Measurements from ENCODE around the gene USP2. TPM values are rescaled to one million over a fixed set of nuclear protein-coding genes. Genes with fewer than 3 reads are reported as not detected.

Gene USP2
- polyA plus RNA-seq, 3 donors, result 0.36 TPM; not detected in 2

DNA sequence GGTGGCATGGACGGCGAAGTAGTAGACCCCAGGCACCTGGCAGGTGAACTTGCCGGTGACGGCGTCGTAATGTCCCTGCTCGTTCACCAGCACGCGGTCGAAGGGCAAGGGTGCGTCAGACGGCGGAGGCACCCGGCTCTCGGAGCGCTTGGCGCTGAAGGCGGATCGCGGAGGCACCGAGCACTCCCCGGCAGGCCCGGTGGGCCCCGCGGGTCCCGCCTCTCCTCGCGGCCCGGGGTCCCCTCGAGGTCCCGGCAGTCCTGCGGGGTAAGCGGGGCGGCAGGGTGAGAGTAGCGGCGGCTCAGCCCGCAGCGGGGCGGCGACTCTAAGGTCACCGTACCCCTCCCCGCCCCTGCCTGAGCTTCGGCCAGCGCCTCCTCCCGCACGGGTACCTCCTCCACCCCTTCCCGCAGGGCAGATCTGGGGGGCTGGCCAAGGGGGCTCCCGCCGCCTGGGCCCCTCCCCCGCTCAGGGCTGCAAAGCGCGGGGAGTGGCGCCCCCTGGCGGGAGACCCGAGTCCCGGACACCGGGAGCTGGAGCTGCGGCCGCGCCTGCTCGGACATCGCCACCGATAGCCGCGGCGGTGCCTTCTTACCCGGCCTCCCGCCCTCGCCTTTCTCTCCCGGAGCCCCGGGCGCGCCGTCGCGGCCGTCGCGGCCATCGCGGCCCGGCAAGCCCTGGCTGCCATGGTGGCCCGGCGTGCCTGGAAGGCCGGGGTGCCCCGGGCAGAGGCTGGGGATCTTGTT is 41.7 kb downstream of the USP2 start:
- Mint-ChIP-seq H3K9me3 (peaks cover 0 to 11% (median 7%) of the 10 kb centered on the region in 7 donors), H3K27me3 (ENCODE audit: low read depth in 3 of 3) (peaks cover 36 to 60% (median 58%) of the 10 kb centered on the region in 3 donors), H3K27ac (no peak overlapping the region), H3K36me3 (peaks cover 22% of the 10 kb centered on the region in 2 donors), H3K4me3 (peak overlapping the region in 1 of 2 donors; percentile 85), H3K4me1 (peaks cover 36% of the 10 kb centered on the region)
- H2AFZ ChIP-seq (ENCODE audit: insufficient read depth, low read depth, low read length, poor library complexity, severe bottlenecking), result peak overlapping the region; percentile 68
- H3K4me3 ChIP-seq (replicated peaks in 1 of 3; ENCODE audit: low read depth in 2 of 3, low read length in 3 of 3), result peak overlapping the region in 1 of 3 experiments; percentile 62
- no peak overlapping the region for H3K27ac ChIP-seq (ENCODE audit: low read depth in 1 of 2, low read length in 2 of 2)
- TF ChIP-seq, protein P1, sequence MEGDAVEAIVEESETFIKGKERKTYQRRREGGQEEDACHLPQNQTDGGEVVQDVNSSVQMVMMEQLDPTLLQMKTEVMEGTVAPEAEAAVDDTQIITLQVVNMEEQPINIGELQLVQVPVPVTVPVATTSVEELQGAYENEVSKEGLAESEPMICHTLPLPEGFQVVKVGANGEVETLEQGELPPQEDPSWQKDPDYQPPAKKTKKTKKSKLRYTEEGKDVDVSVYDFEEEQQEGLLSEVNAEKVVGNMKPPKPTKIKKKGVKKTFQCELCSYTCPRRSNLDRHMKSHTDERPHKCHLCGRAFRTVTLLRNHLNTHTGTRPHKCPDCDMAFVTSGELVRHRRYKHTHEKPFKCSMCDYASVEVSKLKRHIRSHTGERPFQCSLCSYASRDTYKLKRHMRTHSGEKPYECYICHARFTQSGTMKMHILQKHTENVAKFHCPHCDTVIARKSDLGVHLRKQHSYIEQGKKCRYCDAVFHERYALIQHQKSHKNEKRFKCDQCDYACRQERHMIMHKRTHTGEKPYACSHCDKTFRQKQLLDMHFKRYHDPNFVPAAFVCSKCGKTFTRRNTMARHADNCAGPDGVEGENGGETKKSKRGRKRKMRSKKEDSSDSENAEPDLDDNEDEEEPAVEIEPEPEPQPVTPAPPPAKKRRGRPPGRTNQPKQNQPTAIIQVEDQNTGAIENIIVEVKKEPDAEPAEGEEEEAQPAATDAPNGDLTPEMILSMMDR (IDR thresholded peaks at IDR 0.05), result peak; percentile 90
- H3K4me2 ChIP-seq (replicated peaks; ENCODE audit: extremely low read depth, low read length, poor library complexity, severe bottlenecking), result peak overlapping the region; percentile 67
- H3K9me3 ChIP-seq (replicated peaks in 1 of 2; ENCODE audit: control insufficient read depth in 1 of 2, insufficient read depth in 1 of 2, low read length in 2 of 2), result peaks cover 0 to 16% of the 10 kb centered on the region in 2 donors
- peaks cover 24 to 48% of the 10 kb centered on the region in 2 donors for H3K27me3 ChIP-seq (ENCODE audit: control insufficient read depth in 2 of 2, insufficient read depth in 2 of 2, low read length in 2 of 2)
- intact Hi-C loops (cut with micrococcal nuclease), result no loop called here
- peaks cover 28 to 41% of the 10 kb centered on the region in 2 donors for H3K4me1 ChIP-seq (ENCODE audit: control insufficient read depth in 1 of 2, insufficient read depth in 2 of 2, low read length in 2 of 2)
- peaks cover 0 to 10% of the 10 kb centered on the region in 2 donors for H3K36me3 ChIP-seq (replicated peaks in 1 of 2; ENCODE audit: control insufficient read depth in 1 of 2, insufficient read depth in 2 of 2, low read length in 2 of 2)
- H4K20me1 ChIP-seq (ENCODE audit: insufficient read depth, low read length), result peaks cover 12% of the 10 kb centered on the region
- WGBS (ENCODE audit: insufficient coverage), result 11% methylated on average over 86 of the region's 86 CpGs
- peak in 2 of 3 donors; percentile 30 to 50 for DNase-seq
- peaks cover 24% of the 10 kb centered on the region for H3K79me2 ChIP-seq (ENCODE audit: insufficient read depth, low read length)
- H3K9ac ChIP-seq (ENCODE audit: insufficient read depth, low read length, poor library complexity, severe bottlenecking), result peak overlapping the region; percentile 32

DNA sequence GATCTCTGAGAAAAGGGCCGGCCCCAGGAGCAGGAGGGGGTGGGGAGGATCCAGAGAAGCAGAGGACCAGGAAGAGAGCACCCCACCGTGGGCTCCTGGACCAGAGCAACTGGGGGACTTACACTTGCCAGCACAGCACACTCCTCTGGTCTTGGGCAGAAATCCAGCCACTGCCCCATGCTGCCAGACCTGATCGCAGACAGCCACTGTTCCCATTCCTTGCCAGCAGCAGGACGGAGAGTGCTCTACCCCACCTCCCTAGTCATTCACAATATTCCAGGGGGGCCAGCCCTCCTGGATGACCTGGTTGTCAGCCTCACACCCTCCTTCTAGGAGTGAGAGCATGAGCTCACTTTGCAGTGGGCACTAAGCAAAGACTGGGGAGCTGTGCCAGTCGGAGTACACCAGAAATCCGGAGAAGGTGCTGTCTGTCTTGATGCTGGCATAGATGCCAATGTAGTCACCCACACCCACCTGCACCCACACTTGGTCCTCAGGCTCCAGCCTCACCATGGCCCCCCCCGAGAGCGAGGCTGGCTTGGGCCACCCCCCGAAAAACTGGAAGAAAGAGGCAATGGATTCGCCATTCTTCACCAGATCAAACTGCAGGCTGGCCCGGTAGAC is 42.4 kb downstream of the USP2 start:
- Histone ChIP-seq H3K27ac (ENCODE audit: low read depth in 1 of 2, low read length in 2 of 2) (no peak overlapping the region), H3K4me3 (replicated peaks in 1 of 3; ENCODE audit: low read depth in 2 of 3, low read length in 3 of 3) (peak overlapping the region in 1 of 3 experiments; percentile 62), H3K4me1 (ENCODE audit: control insufficient read depth in 1 of 2, insufficient read depth in 2 of 2, low read length in 2 of 2) (peaks cover 31 to 43% of the 10 kb centered on the region in 2 donors), H3K79me2 (ENCODE audit: insufficient read depth, low read length) (peaks cover 27% of the 10 kb centered on the region), H4K20me1 (ENCODE audit: insufficient read depth, low read length) (peaks cover 12% of the 10 kb centered on the region), H3K9ac (ENCODE audit: insufficient read depth, low read length, poor library complexity, severe bottlenecking) (no peak overlapping the region), H2AFZ (ENCODE audit: insufficient read depth, low read depth, low read length, poor library complexity, severe bottlenecking) (no peak overlapping the region), H3K27me3 (ENCODE audit: control insufficient read depth in 2 of 2, insufficient read depth in 2 of 2, low read length in 2 of 2) (peaks cover 24 to 47% of the 10 kb centered on the region in 2 donors), H3K4me2 (replicated peaks; ENCODE audit: extremely low read depth, low read length, poor library complexity, severe bottlenecking) (no peak overlapping the region), H3K36me3 (replicated peaks in 1 of 2; ENCODE audit: control insufficient read depth in 1 of 2, insufficient read depth in 2 of 2, low read length in 2 of 2) (peaks cover 0 to 10% of the 10 kb centered on the region in 2 donors), H3K9me3 (replicated peaks in 1 of 2; ENCODE audit: control insufficient read depth in 1 of 2, insufficient read depth in 1 of 2, low read length in 2 of 2) (peaks cover 0 to 16% of the 10 kb centered on the region in 2 donors)
- peaks cover 37% of the 10 kb centered on the region for H3K4me1 Mint-ChIP-seq
- TF ChIP-seq, protein P1 (IDR thresholded peaks at IDR 0.05), result no peak
- H3K36me3 Mint-ChIP-seq, result peaks cover 22% of the 10 kb centered on the region in 2 donors
- peak overlapping the region in 1 of 2 donors; percentile 85 for H3K4me3 Mint-ChIP-seq
- DNase-seq, result no peak
- WGBS (ENCODE audit: insufficient coverage), result 79% methylated on average over 8 of the region's 11 CpGs
- no peak overlapping the region for H3K27ac Mint-ChIP-seq
- H3K9me3 Mint-ChIP-seq, result peaks cover 0 to 11% (median 7%) of the 10 kb centered on the region in 7 donors
- H3K27me3 Mint-ChIP-seq (ENCODE audit: low read depth in 3 of 3), result peaks cover 36 to 56% (median 56%) of the 10 kb centered on the region in 3 donors
- intact Hi-C loops (cut with micrococcal nuclease), result no loop called here

Data from CD14-positive monocyte (primary cell).